Occipital lobe (tissue), 2 donors: ENCODE data around the gene ANTKMT. TPM values are rescaled to one million over a fixed set of nuclear protein-coding genes. Genes with fewer than 3 reads are reported as not detected.
"Not testable (repeated sequence)": the region's sequence is repeated elsewhere in the genome, so short reads cannot be mapped to it uniquely, and the experiment has no call there.

Experiments
- DNase-seq: peaks from one replicate; lab custom pipeline; 2025; lab: John Stamatoyannopoulos, UW
- total RNA-seq: library from RNA; depleted of rRNA; stranded (reverse); fragments of >200 nt; gene quantifications from one replicate; pipeline ENCODE4 v1.2.3, GENCODE V29; 2014

ANTKMT gene
- total RNA-seq, 1 donor from 2014 or later = 11.5 TPM

- DNase-seq = no peak
Observed at GRCh38 chr16:698911-699671, 21.9 kb upstream of the ANTKMT start.

- DNase-seq = no peak
Observed at GRCh38 chr16:700684-701584, 20.0 kb upstream of the ANTKMT start.

- no peak for DNase-seq
Observed at GRCh38 chr16:702341-702740, 18.6 kb upstream of the ANTKMT start.

GRCh38 chr16:703406-703805, 17.5 kb upstream of the ANTKMT start:
- no peak for DNase-seq

- no peak for DNase-seq
Observed at GRCh38 chr16:704047-704446, 16.9 kb upstream of the ANTKMT start.

GRCh38 chr16:704552-705380, 16.2 kb upstream of the ANTKMT start:
- DNase-seq = no peak

- DNase-seq = peak; percentile 67
Observed at GRCh38 chr16:705431-706188, 15.3 kb upstream of the ANTKMT start, which contains the start of gene FBXL16. Gene FBXL16 (minus strand): TSS chr16:705801. CDS start chr16:697405, 8,396 bp downstream.

GRCh38 chr16:706189-707061, 14.5 kb upstream of the ANTKMT start:
- DNase-seq = no peak

GRCh38 chr16:707062-707538, 13.8 kb upstream of the ANTKMT start:
- no peak for DNase-seq

- DNase-seq = no peak
Observed at GRCh38 chr16:708019-708418, 12.9 kb upstream of the ANTKMT start.

GRCh38 chr16:708959-709358, 12.0 kb upstream of the ANTKMT start:
- DNase-seq = no peak

GRCh38 chr16:709566-710499, 11.1 kb upstream of the ANTKMT start:
- peak; percentile 90 for DNase-seq

GRCh38 chr16:710500-711075, 10.4 kb upstream of the ANTKMT start:
- DNase-seq = no peak

GRCh38 chr16:711084-711483, 9.9 kb upstream of the ANTKMT start:
- no peak for DNase-seq

GRCh38 chr16:711548-712320, 9.2 kb upstream of the ANTKMT start:
- peak; percentile 36 for DNase-seq

GRCh38 chr16:712740-713250, 8.2 kb upstream of the ANTKMT start:
- not testable (repeated sequence) for DNase-seq

GRCh38 chr16:714079-714478, 6.9 kb upstream of the ANTKMT start:
- DNase-seq = no peak
